Measurements from ENCODE around the gene RHOF. TPM values are rescaled to one million over a fixed set of nuclear protein-coding genes. Genes with fewer than 3 reads are reported as not detected.

Gene RHOF
- total RNA-seq, 1 donor from 2014 or later: 111 TPM

DNA sequence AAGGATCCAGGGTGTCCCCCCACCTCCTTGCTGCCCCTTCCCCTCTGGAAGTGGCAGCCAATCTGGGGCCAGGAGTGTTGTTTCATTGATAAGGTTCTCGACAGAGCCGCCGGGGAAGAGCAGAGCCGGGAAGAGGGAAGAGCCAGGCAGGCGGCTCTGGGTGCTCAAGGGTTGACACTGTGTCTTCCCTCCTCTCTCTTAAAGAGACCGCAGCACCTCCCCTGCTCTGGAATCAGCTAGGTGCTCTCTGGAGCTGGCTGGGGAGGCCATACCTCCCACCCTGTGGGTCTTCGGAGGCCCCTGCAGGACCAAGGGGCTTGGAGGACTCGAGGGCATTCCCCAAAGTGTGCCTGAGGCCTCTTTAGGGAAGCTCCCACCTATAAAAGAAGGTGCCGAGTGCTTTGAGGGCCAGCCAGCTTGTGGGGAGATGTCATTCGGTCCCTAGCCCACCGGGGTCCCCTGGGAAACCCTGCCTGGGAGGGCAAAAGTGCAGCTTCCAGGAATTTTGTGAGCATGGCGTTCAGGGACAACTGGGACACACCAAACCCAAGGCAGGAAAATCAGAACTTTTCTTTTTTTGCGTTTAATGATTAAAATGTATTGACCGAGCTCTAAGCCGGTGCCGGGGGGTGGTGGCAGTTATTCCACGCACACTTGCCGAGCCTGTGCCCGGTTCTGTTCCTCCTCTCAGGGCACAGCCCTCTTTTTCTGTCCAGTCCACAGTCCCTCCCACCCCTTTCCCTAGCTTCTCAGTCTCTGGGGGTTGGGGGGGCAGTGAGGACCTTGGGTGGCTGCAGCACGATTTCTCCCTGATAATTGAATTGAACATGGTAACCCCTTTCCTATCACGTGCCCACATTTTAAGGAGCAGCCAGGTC lies 13.3 kb upstream of the RHOF start:
- peak overlapping the region; percentile 97 for H3K4me3 Mint-ChIP-seq
- H3K27me3 Mint-ChIP-seq (ENCODE audit: insufficient read depth): no peaks in the 10 kb centered on the region
- H3K9me3 Mint-ChIP-seq: no peaks in the 10 kb centered on the region
- peaks cover 39% of the 10 kb centered on the region for H3K4me1 Mint-ChIP-seq (ENCODE audit: low read depth)
- H3K27ac Mint-ChIP-seq: peak overlapping the region; percentile 78
- peaks cover 24% of the 10 kb centered on the region for H3K36me3 Mint-ChIP-seq (ENCODE audit: low read depth)
- DNase-seq (ENCODE audit: low spot score): no peak
- intact Hi-C loops (cut with micrococcal nuclease): loop anchor here (10.0 kb wide), 2 partner anchors 402 to 1272 kb away; partner anchors contain the start of genes RNF10 and RNF34

DNA sequence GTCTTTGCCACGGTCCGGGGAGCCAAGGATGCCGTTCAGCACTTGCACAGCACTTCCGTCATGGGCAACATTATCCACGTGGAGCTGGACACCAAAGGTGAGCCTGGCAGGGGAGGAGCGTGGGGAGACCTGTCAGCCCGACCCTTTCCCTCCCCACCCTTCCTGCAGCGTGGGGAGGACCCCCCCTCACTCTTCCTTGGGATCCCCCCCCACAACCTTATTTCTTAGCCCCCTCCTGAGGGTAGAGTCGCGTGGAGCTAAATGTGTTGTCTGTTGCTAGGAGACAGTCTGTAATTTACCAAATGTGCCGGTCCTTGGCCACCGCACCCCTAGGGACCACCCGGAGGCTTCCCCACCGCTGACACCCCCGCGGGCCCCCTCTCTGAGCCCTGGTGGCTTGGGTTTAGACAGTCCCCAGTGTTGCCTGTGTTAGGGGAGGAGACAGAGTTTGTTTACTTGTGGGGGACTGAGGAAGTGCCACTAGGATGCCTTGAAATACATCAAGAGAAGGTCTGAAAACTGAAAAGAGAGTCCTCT lies 12.6 kb upstream of the RHOF start:
- H3K4me3 Mint-ChIP-seq: peak overlapping the region; percentile 97
- no peak for DNase-seq (ENCODE audit: low spot score)
- H3K27ac Mint-ChIP-seq: peak overlapping the region; percentile 78
- H3K36me3 Mint-ChIP-seq (ENCODE audit: low read depth): peaks cover 29% of the 10 kb centered on the region
- H3K4me1 Mint-ChIP-seq (ENCODE audit: low read depth): peaks cover 36% of the 10 kb centered on the region
- no peaks in the 10 kb centered on the region for H3K27me3 Mint-ChIP-seq (ENCODE audit: insufficient read depth)
- intact Hi-C loops (cut with micrococcal nuclease): loop anchor here (10.0 kb wide), 2 partner anchors 401 to 1271 kb away; partner anchors contain the start of genes RNF10 and RNF34
- H3K9me3 Mint-ChIP-seq: no peaks in the 10 kb centered on the region

DNA sequence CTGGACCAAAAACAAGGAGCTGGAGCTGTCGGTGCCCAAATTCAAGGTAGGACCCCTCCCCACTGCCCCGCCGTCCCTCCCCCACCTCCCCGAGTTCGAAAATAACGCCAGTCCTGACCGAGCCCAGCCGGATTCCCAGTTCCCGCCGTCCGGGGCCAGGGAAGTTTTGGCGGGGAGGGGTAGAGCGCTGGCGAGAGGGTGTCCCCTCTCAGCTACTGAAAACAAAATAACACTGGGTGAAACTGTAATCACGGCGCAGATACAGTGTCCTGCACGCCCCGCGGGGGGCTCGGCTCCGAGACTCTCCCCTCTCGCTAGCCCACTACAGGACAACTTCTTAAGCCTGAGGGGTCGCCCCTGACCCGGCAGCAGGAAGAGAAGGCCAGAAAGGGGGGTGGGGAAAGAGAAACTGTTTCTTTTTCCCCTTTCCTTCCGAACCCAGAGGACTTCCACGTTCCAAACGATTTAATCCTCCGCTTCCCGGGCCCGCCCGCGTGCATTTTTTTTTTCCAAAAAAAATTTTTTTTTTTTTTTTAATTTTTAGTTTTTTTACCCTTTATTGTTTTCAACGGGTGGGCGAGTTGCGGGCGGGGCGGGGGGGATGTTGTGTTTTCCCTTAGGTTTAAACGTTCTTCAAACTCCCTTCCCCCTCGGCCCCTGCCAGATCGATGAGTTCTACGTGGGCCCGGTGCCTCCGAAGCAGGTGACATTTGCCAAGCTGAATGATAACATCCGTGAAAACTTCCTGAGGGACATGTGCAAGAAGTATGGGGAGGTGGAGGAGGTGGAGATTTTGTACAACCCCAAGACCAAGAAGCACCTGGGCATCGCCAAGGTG lies 11.9 kb upstream of the RHOF start:
- peaks cover 24% of the 10 kb centered on the region for H3K36me3 Mint-ChIP-seq (ENCODE audit: low read depth)
- H3K4me3 Mint-ChIP-seq: peak overlapping the region; percentile 97
- peak overlapping the region; percentile 97 for H3K27ac Mint-ChIP-seq
- H3K9me3 Mint-ChIP-seq: no peaks in the 10 kb centered on the region
- no peak for DNase-seq (ENCODE audit: low spot score)
- intact Hi-C loops (cut with micrococcal nuclease): loop anchor here (10.0 kb wide), 2 partner anchors 401 to 1271 kb away; partner anchors contain the start of genes RNF10 and RNF34
- H3K4me1 Mint-ChIP-seq (ENCODE audit: low read depth): peaks cover 32% of the 10 kb centered on the region
- no peaks in the 10 kb centered on the region for H3K27me3 Mint-ChIP-seq (ENCODE audit: insufficient read depth)

DNA sequence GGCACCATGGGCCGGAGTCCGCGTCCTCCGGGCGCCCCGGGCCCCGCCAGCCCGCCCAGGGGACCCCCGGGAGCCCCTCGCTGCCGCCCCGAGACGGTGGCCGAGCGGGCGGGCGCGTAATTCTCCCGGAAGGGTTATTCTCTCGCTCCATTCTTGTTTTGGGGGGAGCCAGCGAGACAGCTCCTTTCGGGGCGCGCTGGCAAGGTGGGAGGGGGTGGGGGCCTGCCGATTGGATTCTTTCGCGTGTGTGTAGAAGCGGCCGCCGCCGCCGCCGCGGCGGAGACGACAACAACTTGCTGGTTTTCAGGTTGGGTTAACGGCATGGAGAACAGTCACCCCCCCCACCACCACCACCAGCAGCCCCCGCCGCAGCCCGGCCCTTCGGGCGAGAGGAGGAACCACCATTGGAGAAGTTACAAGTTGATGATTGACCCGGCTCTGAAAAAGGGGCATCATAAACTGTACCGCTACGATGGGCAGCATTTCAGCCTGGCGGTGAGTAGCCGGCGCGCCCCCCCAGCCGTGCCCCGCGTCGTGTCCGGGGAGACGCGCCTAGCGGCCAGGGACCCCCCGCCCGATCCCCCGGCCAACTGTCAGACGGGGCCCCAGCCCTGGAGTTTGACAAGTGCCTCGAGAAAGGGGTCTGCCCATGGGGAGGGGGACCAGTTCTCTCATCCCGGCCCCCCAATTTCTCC lies 11.1 kb upstream of the RHOF start:
- H3K4me3 Mint-ChIP-seq: peak overlapping the region; percentile 97
- no peak for DNase-seq (ENCODE audit: low spot score)
- H3K36me3 Mint-ChIP-seq (ENCODE audit: low read depth): peaks cover 23% of the 10 kb centered on the region
- H3K27me3 Mint-ChIP-seq (ENCODE audit: insufficient read depth): no peaks in the 10 kb centered on the region
- intact Hi-C loops (cut with micrococcal nuclease): loop anchor here (5.0 to 10.0 kb wide), 3 partner anchors 400 to 1270 kb away; partner anchors contain the start of genes HCAR1, RNF10 and RNF34
- H3K9me3 Mint-ChIP-seq: no peaks in the 10 kb centered on the region
- H3K27ac Mint-ChIP-seq: peak overlapping the region; percentile 97
- H3K4me1 Mint-ChIP-seq (ENCODE audit: low read depth): peaks cover 30% of the 10 kb centered on the region

DNA sequence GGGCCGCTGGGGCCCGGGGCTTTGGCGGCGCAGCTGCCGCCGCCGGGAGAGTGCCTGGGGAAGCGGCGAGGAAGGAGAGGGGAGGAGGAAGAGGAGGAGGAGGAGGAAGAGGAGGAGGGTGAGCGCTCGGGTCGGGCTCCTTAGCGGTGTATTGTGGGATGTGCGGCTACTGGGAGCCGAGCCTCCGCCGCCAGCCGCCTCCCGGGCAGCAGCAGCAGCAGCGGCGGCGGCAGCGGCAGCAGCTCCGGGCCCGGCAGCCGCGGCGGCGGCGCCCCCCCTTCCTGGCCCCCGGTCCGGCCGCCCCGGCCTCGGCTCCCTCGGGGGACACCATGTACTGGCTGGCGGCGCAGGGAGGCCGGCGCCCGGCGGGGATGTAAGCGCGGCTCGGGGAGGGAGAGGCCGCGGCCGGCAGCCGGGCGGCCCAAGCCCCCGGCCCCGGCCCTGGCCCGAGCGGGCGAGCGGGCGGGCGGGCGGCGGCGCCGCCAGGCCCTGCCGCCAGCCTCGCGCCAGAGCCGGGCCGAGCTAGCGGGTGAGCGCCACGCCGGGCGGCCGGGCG lies 10.5 kb upstream of the RHOF start, which contains the start of gene SETD1B:
SETD1B (plus strand) TSS at position 149 of the 556 bp plus-strand sequence. CDS start 729 bp downstream, outside the sequence.
- DNase-seq (ENCODE audit: low spot score): peak; percentile 41
- Mint-ChIP-seq H3K4me1 (ENCODE audit: low read depth) (peaks cover 31% of the 10 kb centered on the region), H3K4me3 (peak within 1 kb of the TSS; percentile 97), H3K27ac (peak within 1 kb of the TSS; percentile 97), H3K9me3 (no peaks in the 10 kb centered on the region), H3K36me3 (ENCODE audit: low read depth) (peaks cover 24% of the 10 kb centered on the region), H3K27me3 (ENCODE audit: insufficient read depth) (peaks cover 2% of the 10 kb centered on the region)
- intact Hi-C loops (cut with micrococcal nuclease): loop anchor here (1.0 to 10.0 kb wide), 7 partner anchors 7 to 1269 kb away; partner anchors contain the start of genes HCAR1, RNF10, RNF34 and ZCCHC8

DNA sequence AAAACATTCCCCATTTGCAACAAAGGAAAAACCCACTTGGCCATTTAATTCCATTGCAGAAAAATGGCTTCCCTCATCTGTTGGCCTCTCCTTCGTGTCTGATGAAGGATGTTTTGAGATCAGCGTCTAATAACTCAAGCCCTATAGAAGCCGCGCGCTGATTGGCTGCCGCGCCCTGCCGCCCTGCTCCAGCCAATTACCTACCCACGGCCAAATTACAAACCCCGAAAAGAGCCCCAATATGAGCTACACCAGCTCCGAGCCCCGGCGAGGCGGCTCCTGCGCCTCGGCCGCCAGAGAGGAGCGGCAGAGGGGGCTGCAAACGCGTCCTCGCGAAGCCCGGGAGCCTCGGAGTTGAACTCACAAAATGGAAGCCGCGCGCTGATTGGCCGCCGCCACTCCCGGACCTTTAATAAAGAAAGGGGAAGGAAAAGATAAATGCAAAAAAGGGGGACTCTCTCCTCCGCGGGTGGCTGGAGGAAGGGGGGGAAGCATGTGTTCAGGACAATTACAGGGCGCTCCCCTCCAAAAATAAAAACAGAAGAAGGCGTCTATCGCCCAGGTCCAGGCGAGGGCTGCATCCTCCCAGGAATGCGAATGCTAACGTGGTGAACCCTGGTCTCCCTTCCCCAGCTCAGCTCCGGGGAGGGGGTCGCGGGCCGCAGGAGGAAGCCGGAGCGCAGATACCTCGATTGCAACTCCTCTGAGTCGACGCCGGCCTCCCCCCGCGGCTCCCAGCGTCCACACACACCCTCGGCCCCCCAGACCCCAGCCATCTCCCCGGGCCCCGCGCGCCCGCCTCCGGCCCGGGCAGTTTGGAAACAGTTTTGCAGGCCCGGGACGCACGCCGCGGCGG lies 9.6 kb upstream of the RHOF start:
- H3K4me1 Mint-ChIP-seq (ENCODE audit: low read depth): peaks cover 40% of the 10 kb centered on the region
- H3K27me3 Mint-ChIP-seq (ENCODE audit: insufficient read depth): peaks cover 2% of the 10 kb centered on the region
- H3K36me3 Mint-ChIP-seq (ENCODE audit: low read depth): peaks cover 28% of the 10 kb centered on the region
- H3K9me3 Mint-ChIP-seq: no peaks in the 10 kb centered on the region
- intact Hi-C loops (cut with micrococcal nuclease): loop anchor here (1.0 to 10.0 kb wide), 8 partner anchors 8 to 1268 kb away; partner anchors contain the start of genes HCAR1, PSMD9, RNF10 and RNF34
- H3K4me3 Mint-ChIP-seq: peak overlapping the region; percentile 87
- peak; percentile 83 for DNase-seq (ENCODE audit: low spot score)
- H3K27ac Mint-ChIP-seq: peak overlapping the region; percentile 97

DNA sequence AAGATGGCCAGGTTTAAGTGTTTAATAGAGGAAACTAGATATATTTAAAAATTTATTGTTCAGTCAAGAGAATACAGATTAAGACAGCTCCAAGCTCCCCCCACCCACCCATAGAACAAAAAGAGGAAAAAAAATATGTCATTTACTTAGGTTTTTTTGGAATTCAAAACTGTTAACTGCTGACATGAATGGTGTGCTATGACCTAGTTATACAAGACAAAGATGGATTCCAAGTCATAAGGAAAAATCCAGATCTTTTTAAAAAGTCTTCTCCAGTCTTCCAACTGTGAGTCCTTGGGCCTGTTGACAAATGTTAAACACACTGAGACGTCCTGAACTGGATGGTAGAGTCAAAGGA lies 9.0 kb upstream of the RHOF start:
- Mint-ChIP-seq H3K4me1 (ENCODE audit: low read depth) (peaks cover 41% of the 10 kb centered on the region), H3K9me3 (no peaks in the 10 kb centered on the region), H3K36me3 (ENCODE audit: low read depth) (peaks cover 28% of the 10 kb centered on the region), H3K4me3 (peak overlapping the region; percentile 87), H3K27me3 (ENCODE audit: insufficient read depth) (peaks cover 2% of the 10 kb centered on the region), H3K27ac (peak overlapping the region; percentile 97)
- no peak for DNase-seq (ENCODE audit: low spot score)
- intact Hi-C loops (cut with micrococcal nuclease): loop anchor here (1.0 to 10.0 kb wide), 6 partner anchors 36 to 1268 kb away; partner anchors contain the start of genes HCAR1, PSMD9, RNF10 and RNF34

DNA sequence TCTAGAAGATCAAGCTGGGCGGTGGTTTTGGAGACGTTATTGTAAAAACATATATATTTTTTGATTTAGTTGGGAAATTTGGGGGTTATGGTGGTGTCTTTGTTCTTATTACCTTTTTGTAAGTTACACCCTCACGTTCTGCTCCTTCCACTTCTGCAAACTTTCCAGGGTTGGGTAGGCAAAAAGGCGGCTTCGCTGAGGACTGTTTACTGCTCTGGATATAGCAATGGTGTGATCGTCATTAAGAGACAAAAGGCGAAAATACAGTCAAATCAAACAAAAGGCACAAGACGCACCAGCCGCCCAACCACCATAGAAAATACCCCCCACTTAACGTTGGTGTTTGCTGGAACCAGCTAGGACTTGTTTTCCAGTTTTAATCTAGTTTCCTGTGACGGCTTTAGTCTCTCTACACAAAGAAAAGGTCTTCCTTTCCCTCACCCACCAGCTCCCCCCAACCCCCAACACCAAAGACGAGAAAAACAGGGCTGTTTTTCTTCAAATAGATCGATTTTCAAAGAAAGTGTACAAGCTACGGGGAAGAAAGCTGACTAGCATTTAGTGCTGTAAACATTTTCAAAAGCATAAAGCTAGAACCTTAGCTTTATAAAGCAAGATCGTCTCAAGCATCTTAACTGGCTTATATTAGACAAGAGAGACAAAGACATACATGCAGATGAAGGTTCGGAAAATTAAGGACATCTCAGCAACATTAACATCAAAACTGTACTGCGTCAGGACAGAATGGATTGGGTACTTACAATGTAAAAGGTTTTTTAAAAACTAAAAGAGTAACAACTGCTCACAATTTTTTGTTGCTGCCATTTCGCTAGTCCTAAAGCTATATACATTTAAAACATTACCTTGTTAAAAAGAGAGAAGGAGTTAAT lies 8.4 kb upstream of the RHOF start:
- peaks cover 40% of the 10 kb centered on the region for H3K4me1 Mint-ChIP-seq (ENCODE audit: low read depth)
- H3K4me3 Mint-ChIP-seq: peak overlapping the region; percentile 87
- peaks cover 2% of the 10 kb centered on the region for H3K27me3 Mint-ChIP-seq (ENCODE audit: insufficient read depth)
- intact Hi-C loops (cut with micrococcal nuclease): loop anchor here (1.0 to 10.0 kb wide), 6 partner anchors 37 to 1267 kb away; partner anchors contain the start of genes HCAR1, PSMD9, RNF10 and RNF34
- H3K36me3 Mint-ChIP-seq (ENCODE audit: low read depth): peaks cover 28% of the 10 kb centered on the region
- peak; percentile 25 for DNase-seq (ENCODE audit: low spot score)
- H3K27ac Mint-ChIP-seq: peak overlapping the region; percentile 97
- no peaks in the 10 kb centered on the region for H3K9me3 Mint-ChIP-seq

DNA sequence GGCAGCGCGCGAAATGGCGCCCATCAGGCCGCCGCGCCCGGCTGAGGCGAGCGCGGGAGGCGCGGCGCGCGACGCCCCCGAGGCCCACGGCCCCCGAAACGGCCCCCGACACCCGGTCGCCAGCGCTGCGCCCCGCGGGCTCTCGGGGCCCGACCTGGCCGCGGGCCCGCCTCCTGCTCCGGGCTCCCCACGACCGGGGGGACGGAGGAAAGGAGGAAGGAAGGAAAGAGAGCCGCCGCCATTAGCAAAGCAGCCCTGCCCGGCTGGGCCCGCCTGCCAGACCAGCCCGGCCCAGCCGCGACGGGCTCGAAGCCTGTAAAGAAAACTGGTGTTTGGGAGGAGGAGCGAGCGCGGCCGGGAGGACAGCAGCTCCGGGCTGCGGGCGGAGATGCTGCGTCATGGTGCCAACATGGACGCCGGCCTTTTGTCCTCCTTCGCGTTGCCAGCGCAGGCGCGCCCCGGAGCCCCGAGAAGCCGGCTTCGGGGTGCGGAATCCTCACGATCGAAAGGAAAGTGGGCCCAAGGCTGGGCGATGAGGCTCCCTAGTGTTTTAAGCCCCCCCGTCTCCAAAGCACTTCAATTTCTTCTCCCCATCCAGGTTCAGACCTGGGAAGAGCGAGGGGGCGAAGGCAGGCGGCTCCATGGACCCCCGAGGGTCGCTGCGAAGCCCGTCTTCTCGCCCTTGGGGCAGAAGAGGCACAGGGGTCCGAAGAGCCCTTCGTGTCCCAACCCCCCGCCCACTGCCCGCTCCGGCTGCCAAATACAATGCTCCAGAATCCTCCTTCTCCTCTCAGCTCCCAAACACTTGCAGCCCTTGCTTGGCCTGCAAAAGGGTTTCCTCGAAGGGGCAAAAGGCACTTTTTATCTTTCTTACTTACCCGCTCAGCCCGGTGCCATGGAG lies 7.5 kb upstream of the RHOF start:
- DNase-seq (ENCODE audit: low spot score): peak; percentile 66
- Mint-ChIP-seq H3K36me3 (ENCODE audit: low read depth) (peaks cover 22% of the 10 kb centered on the region), H3K4me1 (ENCODE audit: low read depth) (peaks cover 32% of the 10 kb centered on the region), H3K27ac (peak overlapping the region; percentile 97), H3K27me3 (ENCODE audit: insufficient read depth) (peaks cover 2% of the 10 kb centered on the region), H3K4me3 (peak overlapping the region; percentile 87), H3K9me3 (no peaks in the 10 kb centered on the region)
- intact Hi-C loops (cut with micrococcal nuclease): loop anchor here (5.0 to 10.0 kb wide), 3 partner anchors 396 to 1266 kb away; partner anchors contain the start of genes HCAR1, RNF10 and RNF34
